HG03066 (cell line): ENCODE data around the gene ITLN2.
"Not testable (repeated sequence)": the region's sequence is repeated elsewhere in the genome, so short reads cannot be mapped to it uniquely, and the experiment has no call there.

Experiments used
- ATAC-seq: cut with Tn5 transposase; IDR thresholded peaks from one replicate; pipeline ENCODE4 v1.9.1; 2021; ENCODE audit warnings: low read depth; ENCODE audit not compliant: unreplicated experiment

Gene ITLN2

DNA sequence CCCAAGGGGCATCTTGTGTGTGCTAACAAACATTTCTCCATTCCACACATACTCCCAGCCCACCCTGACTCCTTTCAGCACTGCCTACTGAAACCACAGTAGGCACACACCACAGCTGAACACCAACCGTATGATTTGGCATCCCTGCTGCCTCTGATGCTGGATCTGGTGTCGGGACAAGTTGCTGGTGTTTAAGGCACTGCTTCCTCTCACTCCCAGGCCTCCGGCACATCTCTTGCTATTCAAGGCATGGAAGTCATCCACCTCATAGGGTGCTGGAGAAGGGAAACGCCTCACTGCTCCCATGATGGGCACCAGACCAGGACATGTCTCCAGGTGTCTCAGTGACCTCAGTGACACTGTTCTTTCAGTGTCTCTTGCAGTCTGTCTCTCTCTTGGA, 2.4 kb upstream of the ITLN2 start:
- ATAC-seq: no peak

DNA sequence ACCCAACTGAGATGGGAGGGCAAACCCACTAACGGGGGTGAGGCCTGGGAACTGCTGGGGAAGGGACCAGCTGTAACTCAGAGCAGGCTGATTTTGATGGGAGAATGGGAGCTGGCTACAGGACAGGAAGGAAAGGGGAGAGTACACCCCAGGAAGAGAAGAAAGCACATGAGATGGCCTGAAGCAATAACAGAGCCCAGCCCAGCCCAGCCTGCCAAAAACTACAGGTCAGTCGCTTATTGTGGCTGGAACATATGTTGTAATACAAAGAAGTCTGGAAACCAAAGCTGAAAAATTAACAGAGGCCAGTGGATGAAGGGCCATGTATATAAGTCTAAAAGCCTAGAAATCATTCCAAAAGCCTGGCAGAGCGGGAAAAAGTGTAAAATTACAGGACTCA, 1.6 kb downstream of the ITLN2 start:
- ATAC-seq: no peak

DNA sequence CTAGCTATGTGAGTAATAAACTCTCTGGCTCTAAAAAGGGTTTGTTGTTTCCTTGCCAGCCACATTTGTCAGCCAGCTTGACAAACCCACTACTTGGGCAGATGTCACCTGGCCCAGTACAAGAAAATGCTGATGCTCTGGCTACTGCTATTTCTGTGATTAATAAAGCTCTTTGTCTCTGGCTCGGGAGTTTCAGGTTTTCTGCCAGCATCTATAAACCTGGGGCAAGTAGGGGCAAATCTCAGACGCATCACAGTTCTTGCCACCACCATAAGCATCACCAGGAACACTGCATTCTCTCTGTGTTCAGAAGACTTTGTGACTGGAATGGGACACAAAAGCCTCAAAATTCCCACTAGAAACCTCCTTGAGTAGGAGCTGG, 2.5 kb downstream of the ITLN2 start:
- ATAC-seq: no peak

DNA sequence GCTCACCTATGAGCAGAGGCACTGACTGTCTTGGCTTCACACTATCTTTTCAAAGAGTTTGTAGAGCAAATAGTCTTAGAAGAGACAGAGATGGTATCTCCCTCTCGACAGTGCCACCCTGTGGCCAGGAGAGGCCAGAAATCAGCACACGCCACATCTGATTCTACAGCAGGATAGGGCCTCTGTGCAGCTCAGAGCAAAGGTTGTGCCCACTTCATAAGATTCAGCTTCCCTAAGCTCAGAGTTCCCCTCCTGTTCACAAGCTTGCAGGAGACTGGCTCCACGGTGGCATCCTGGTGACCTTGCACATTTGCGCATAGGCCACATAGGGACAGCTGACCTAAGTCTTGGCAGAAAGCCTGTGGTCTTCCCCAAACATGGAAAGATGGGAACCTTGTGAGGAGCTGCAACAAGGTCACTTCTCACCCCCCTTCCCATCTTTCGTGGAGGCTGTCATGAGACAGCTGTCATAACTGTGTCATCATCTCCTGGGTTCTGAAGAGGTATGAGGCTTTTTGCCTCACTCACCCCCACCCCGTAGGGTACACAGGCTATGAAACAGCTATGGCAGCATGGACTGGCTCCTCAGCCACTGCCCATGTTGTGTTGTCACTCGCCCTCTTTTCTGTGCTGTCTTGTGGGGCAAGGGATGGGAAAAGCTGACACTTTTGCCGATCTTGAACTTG, 3.0 kb downstream of the ITLN2 start:
- no peak for ATAC-seq

DNA sequence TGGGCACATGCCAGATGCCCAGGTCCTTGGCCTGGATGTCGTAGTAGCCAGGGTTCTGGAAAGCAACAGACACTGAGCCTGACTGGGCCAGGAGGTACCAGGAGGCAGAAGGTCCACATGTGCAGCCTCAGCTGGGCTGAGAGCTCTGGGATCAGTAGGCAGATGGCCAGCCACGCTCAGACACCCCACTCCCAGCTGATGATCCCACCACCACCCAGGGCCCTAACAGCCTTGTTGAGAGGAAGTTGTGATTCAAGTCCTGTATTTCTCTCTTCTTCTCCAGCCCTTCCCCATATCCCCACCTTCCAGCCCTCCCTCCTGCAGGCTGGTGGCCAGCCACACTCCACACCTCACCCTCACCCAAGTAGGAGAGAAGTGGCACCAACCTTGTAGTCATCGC, 4.0 kb downstream of the ITLN2 start:
- ATAC-seq: no peak

DNA sequence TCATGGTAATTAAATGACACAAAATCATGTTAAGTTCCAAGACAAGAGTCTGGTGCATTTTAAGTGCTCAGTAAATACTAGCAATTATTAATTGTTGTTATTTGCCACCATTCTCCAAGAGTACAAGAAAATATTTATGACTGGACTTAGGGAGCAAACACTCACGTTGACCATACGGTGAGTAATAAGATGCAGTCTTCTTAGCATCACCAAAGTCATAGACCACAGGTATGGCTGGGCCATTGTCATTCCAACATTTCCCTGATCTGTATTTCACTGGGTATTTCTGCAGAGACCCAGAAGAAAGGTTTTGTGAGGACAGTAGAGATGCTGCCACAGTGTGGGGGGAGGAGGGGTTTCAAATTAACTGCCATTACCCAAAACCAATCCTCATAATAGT, 4.7 kb downstream of the ITLN2 start:
- no peak for ATAC-seq

DNA sequence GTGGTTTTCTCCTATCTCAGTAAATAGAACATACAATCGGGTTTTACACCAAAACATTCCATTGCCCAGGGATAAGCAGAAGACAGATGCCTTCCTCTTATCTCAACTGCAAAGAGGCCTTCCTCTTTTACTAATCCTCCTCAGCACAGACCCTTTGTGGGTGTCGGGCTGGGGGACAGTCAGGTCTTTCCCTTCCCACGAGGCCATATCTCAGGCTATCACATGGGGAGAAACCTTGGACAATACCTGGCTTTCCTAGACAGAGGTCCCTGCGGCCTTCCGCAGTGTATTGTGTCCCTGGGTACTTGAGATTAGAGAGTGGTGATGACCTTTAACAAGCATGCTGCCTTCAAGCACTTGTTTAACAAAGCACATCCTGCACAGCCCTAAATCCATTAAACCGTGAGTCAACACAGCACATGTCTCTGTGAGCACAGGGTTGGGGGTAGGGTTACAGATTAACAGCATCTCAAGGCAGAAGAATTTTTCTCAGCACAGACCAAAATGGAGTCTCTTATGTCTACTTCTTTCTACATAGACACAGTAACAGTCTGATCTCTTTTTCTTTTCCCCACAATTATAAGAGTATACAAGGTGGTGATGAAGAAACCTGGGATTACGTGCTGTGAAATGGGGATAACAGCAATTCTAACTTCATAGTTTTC, 5.3 kb downstream of the ITLN2 start:
- not testable (repeated sequence) for ATAC-seq

DNA sequence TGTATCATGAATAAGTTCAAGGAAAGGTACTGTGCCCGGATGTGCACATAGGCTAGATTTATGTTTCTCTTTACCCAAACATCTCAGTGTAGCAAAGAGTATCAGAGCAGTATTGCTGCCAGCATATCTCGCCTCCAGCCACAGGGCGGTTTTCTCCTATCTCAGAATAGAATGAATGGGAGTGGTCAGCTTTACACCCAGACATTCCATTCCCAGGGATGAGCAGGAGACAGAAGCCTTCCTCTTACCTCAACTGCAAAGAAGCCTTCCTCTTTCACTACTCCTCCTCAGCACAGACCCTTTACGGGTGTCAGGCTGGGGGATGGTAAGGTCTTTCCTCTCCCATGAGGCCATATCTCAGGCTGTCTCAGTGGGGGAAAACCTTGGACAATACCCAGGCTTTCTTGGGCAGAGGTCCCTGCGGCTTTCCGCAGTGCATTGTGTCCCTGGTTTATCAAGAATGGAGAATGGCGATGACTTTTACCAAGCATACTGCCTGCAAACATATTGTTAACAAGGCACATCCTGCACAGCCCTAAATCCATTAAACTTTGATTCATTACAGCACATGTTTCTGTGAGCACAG, 7.3 kb downstream of the ITLN2 start:
- ATAC-seq: not testable (repeated sequence)

DNA sequence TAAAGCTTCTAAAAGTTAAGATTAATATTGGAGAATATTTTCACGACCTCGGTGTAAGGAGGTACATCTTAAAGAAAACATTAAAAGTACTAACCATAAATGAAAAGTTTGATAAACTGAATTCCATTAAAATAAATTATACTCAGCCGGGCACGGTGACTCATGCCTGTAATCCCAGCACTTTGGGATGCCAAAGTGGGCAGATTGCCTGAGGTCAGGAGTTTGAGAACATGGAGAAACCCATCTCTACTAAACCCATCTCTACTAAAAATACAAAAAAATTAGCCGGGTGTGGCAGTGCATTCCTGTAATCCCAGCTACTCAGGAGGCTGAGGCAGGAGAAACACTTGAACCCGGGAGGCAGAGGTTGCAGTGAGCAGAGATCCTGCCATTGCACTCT, 8.7 kb downstream of the ITLN2 start:
- not testable (repeated sequence) for ATAC-seq

DNA sequence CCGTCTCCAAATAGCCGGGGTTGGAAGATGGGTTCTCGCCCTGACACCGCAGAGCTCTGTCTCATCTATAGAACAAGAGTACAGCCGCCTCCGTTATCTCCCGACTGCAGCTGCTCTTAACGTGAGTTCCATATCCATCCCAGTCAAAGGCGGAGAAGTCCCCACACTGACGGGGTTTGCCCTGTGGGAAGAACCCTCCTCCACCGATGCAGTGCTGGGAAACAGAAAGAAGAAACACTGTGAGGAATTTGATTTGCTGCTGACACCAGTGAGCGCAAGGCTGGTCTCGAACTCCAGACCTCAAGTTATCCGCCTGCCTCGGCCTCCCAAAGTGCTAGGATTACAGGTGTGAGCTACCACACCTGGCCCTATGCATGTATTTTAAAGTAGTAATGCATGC, 9.5 kb downstream of the ITLN2 start:
- ATAC-seq: no peak

DNA sequence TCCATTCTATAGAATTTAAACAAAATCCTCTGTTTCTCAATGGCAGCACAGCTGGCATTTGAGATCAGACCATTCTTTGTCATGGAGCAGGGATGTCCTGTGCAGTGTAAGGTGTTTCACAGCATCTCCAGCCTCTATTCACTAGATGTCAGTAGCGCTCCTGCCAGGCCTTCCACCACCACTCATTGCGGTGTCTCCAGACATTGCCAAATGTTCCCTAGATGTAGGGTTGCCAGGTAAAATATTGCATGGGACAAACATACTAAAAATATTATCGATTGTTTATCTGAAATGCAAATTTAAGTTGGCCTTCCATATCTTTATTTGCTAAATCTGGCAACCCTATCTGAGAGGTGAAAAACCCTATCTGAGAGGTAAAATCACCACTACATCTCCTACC, 11.7 kb downstream of the ITLN2 start:
- ATAC-seq: no peak

DNA sequence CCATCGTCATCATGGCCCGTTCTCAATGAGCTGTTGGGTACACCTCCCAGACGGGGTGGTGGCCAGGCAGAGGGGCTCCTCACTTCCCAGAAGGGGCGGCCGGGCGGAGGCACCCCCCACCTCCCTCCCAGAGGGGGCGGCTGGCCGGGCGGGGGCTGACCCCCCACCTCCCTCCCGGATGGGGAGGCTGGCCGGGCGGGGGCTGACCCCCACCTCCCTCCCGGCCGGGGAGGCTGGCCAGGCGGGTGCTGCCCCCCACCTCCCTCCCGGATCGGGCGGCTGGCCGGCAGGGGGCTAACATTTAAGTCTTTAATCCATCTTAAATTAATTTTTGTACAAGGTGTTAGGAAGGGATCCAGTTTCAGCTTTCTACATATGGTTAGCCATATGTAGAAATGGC, 17.9 kb downstream of the ITLN2 start:
- not testable (repeated sequence) for ATAC-seq

DNA sequence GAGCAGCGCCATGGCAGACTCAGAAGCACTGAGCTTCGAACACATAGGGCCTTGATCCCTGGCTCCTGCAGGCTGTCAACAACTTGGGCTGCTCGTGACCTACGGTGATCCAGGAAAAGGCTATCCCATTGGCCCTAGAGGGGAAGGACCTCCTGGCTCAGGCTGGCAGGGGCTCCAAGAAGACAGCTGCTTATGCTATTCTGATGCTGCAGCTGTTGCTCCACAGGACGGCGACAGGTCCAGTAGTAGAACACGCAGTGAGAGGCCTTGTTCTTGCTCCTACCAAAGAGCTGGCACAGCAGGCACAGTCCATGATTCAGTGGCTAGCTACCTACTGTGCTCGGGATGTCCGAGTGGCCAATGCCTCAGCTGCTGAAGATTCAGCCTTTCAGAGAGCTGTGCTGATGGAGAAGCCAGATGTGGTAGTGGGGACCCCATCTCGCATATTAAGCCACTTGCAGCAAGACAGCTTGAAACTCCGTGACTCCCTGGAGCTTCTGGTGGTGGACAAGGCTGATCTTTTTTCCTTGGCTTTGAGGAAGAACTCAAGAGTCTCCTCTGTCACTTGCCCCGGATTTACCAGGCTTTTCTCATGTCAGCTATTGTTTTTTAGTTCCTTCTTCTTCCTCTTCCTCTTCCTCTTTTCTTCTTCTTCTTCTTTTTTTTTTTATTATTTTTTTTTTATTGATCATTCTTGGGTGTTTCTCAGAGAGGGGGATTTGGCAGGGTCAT, 18.9 kb downstream of the ITLN2 start:
- ATAC-seq: no peak

DNA sequence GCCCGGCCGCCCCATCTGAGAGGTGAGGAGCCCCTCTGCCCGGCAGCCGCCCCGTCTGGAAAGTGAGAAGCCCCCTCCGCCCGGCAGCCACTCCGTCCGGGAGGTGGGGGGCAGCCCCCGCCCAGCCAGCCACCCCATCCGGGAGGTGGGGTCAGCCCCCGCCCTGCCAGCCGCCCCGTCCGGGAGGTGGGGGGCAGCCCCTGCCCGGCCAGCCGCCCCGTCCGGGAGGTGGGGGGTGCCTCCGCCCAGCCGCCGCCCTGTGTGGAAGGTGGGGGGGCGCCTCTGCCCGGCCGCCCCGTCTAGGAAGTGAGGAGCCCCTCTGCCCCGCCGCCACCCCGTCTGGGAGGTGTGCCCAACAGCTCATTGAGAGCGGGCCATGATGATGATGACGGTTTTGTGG, 21.3 kb downstream of the ITLN2 start:
- ATAC-seq: not testable (repeated sequence)

DNA sequence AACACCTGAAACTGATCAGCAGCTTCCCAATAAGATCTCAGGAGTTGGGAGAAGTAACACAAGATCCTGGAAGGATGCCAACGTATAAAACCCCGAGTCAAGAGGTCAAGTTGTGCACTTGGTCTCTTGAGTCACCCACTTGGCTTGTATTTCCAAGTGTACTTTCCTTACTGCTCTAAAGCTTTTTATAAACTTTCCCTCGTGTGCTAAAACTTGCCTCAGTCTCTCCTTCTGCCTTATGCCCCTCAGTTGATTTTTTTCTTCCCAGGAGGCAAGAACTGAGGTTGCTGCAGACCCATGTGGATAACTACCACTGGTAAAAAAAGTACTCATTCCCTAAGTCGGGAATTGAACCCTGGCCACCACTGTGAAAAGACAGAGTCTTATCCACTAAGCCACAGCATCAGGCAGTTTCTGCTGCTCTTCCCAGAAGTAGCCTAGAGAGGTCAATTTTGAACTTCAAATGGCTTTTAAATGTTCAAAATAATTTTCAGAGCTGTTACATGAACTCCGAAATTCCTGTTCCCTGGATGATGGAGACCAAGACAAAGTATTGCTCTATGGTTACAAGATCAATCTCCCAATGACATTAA, 28.9 kb downstream of the ITLN2 start:
- ATAC-seq: no peak

DNA sequence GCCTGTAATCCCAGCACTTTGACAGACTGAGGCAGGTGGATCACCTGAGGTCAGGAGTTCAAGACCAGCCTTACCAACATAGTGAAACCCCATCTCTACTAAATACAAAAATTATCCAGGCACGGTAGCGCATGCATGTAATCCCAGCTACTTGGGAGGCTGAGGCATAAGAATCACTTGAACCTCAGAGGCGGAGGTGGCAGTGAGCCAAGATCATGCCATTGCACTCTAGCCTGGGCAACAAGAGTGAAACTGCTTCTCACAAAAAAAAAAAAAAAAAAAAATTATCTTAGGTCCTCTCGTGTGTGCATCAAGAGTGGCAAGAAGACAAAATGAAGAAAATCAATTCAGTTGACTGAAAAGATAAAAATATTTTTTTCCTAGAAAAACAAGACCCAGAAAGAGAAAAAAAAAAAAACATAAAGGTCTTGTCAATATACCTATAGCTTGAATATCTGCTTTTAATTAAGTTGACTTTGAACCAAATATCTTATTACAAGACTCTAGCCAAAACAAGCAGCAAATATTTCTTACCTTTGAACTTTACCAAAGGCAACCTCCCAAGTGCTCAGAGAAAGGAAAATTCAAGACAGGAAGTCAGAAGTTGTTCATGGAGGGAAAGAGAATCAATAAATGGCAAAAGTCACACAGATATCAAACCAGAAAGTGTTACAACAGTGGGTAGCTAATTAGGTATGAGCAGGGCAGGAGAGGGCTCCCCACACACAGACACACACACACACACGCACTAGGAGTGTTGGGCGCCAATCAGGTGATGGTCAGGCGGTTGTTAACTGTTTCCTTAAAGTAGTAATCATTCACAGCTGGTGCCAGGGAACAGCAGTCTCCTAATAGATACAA, 29.6 kb downstream of the ITLN2 start:
- no peak for ATAC-seq

DNA sequence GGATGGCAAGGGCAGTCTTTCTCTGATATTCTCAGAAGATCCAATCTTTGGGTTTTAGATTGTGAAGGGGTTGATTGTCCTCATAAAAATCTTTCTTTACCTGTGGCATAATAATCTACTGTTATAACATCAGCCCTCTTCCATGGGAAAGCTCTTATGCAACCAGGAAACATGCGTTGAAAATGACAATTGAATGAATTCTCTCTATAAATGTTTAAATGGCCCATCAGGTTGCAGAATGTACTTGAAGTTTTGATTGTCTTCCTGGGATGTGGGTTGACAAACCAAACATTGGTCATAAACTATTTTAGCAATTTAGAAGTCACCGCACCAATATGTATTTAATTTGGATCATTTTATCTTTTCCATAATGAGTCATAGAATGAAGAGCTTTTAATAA, 37.9 kb downstream of the ITLN2 start:
- ATAC-seq: no peak

DNA sequence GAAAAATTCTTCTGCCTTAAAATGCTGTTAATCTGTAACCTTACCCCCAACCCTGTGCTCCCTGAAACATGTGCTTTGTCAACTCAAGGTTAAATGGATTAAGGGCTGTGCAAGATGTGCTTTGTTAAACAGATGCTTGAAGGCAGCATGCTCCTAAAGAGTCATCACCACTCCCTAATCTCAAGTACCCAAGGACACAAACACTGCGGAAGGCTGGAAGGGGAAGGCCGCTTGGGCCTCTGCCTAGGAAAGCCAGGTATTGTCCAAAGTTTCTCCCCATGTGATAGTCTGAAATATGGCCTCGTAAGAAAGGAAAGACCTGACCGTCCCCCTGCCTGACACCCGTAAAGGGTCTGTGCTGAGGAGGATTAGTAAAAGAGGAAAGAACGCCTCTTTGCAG, 41.4 kb downstream of the ITLN2 start:
- ATAC-seq: not testable (repeated sequence)

DNA sequence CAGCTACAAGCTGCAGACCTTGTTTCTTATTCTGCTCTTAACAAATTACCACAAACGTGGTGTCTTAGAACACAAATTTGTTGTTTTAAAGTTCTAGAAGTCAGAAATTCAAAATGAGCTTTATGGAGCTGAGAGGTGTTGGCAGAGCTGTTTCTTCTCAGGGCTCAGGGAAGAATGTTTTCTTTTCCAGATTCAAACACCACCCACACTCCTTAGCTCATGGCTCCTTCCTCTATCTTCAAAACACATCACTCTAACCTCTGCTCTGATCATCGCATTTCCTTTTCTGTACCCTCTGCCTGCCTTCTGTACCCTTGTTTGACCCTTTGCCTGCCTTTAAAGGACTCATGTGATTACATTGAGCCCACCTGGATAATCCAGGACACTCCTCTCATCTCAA, 42.7 kb downstream of the ITLN2 start:
- no peak for ATAC-seq

DNA sequence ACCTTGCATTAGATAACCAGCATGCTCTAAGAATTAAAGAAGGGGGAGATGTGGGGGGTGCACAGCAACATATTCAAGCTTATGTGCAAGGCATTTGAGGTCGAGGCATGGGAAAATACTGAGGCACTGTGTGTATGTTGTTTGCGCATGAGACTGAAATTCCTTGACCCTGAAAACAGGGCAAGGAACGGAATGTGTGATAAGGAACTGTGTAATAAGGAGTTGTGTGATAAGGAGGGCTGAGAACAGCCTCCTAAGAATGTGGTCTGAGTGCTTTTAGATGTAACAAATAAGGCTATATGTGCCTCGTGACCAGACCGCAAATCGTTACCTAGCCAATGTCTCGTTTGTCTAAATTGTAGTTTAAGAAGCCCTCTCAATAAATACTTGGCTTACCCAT, 43.2 kb downstream of the ITLN2 start:
- no peak for ATAC-seq
